ENCODE data around the gene GRM4.

Gene GRM4

GRCh38 chr6:34046617-34047016 is 99.3 kb downstream of the GRM4 start:
- H3K9me2 ChIP-seq (replicated peaks; ENCODE audit: insufficient read depth, low read length): no peaks in the 10 kb centered on the region
- no peaks in the 10 kb centered on the region for H3F3A ChIP-seq (ENCODE audit: insufficient read depth, low read length)
- no peaks in the 10 kb centered on the region for H3K79me2 ChIP-seq (ENCODE audit: low read length)
- H4K20me1 ChIP-seq (ENCODE audit: insufficient read depth, low read length): no peaks in the 10 kb centered on the region
- H3K4me1 ChIP-seq (ENCODE audit: low read length): no peaks in the 10 kb centered on the region
- TF ChIP-seq EZH2phosphoT487 (IDR thresholded peaks at IDR 0.05; ENCODE audit: low read length) (no peak), EZH2 (optimal IDR thresholded peaks at IDR 0.05; ENCODE audit: low read depth, low read length) (no peak), CTCF (IDR thresholded peaks at IDR 0.05; ENCODE audit: low read length) (no peak)
- H3K9ac ChIP-seq (ENCODE audit: low read length): no peak overlapping the region
- H3K9me3 ChIP-seq (replicated peaks; ENCODE audit: insufficient read depth, low read length): no peaks in the 10 kb centered on the region
- peaks cover 64% of the 10 kb centered on the region for H3K27me3 ChIP-seq (replicated peaks; ENCODE audit: insufficient read depth, low read length)
- no peak for DNase-seq
- no peaks in the 10 kb centered on the region for H3K36me3 ChIP-seq (replicated peaks; ENCODE audit: insufficient read depth, low read length)
- H3K4me3 ChIP-seq (ENCODE audit: low read length): no peak overlapping the region
- no peak overlapping the region for H2AFZ ChIP-seq (ENCODE audit: low read length)
- H3K4me2 ChIP-seq (ENCODE audit: low read depth, low read length): no peak overlapping the region
- no peak overlapping the region for H3K27ac ChIP-seq (ENCODE audit: low read length)

GRCh38 chr6:34045771-34046170 is 100.1 kb downstream of the GRM4 start:
- no peak for DNase-seq
- Histone ChIP-seq H3K27ac (ENCODE audit: low read length) (no peak overlapping the region), H3K4me1 (ENCODE audit: low read length) (no peaks in the 10 kb centered on the region), H3K4me2 (ENCODE audit: low read depth, low read length) (no peak overlapping the region), H3K4me3 (ENCODE audit: low read length) (no peak overlapping the region), H3F3A (ENCODE audit: insufficient read depth, low read length) (no peaks in the 10 kb centered on the region), H2AFZ (ENCODE audit: low read length) (no peak overlapping the region), H3K9me3 (replicated peaks; ENCODE audit: insufficient read depth, low read length) (no peaks in the 10 kb centered on the region), H4K20me1 (ENCODE audit: insufficient read depth, low read length) (no peaks in the 10 kb centered on the region), H3K36me3 (replicated peaks; ENCODE audit: insufficient read depth, low read length) (no peaks in the 10 kb centered on the region), H3K9me2 (replicated peaks; ENCODE audit: insufficient read depth, low read length) (no peaks in the 10 kb centered on the region), H3K9ac (ENCODE audit: low read length) (no peak overlapping the region), H3K79me2 (ENCODE audit: low read length) (no peaks in the 10 kb centered on the region), H3K27me3 (replicated peaks; ENCODE audit: insufficient read depth, low read length) (peaks cover 55% of the 10 kb centered on the region)
- TF ChIP-seq EZH2 (optimal IDR thresholded peaks at IDR 0.05; ENCODE audit: low read depth, low read length): no peak
- no peak for TF ChIP-seq CTCF (IDR thresholded peaks at IDR 0.05; ENCODE audit: low read length)
- no peak for TF ChIP-seq EZH2phosphoT487 (IDR thresholded peaks at IDR 0.05; ENCODE audit: low read length)

GRCh38 chr6:34044945-34045595 is 100.8 kb downstream of the GRM4 start:
- no peaks in the 10 kb centered on the region for H4K20me1 ChIP-seq (ENCODE audit: insufficient read depth, low read length)
- DNase-seq: peak; percentile 10
- H3K79me2 ChIP-seq (ENCODE audit: low read length): no peaks in the 10 kb centered on the region
- TF ChIP-seq CTCF (IDR thresholded peaks at IDR 0.05; ENCODE audit: low read length): no peak
- no peak for TF ChIP-seq EZH2phosphoT487 (IDR thresholded peaks at IDR 0.05; ENCODE audit: low read length)
- no peak for TF ChIP-seq EZH2 (optimal IDR thresholded peaks at IDR 0.05; ENCODE audit: low read depth, low read length)
- no peak overlapping the region for H3K4me3 ChIP-seq (ENCODE audit: low read length)
- no peak overlapping the region for H3K9ac ChIP-seq (ENCODE audit: low read length)
- H3F3A ChIP-seq (ENCODE audit: insufficient read depth, low read length): no peaks in the 10 kb centered on the region
- H3K9me3 ChIP-seq (replicated peaks; ENCODE audit: insufficient read depth, low read length): no peaks in the 10 kb centered on the region
- H3K27ac ChIP-seq (ENCODE audit: low read length): no peak overlapping the region
- no peaks in the 10 kb centered on the region for H3K9me2 ChIP-seq (replicated peaks; ENCODE audit: insufficient read depth, low read length)
- H3K4me2 ChIP-seq (ENCODE audit: low read depth, low read length): no peak overlapping the region
- peaks cover 52% of the 10 kb centered on the region for H3K27me3 ChIP-seq (replicated peaks; ENCODE audit: insufficient read depth, low read length)
- no peaks in the 10 kb centered on the region for H3K4me1 ChIP-seq (ENCODE audit: low read length)
- no peak overlapping the region for H2AFZ ChIP-seq (ENCODE audit: low read length)
- no peaks in the 10 kb centered on the region for H3K36me3 ChIP-seq (replicated peaks; ENCODE audit: insufficient read depth, low read length)
